ENCODE results near the gene DUOX1. TPM values are rescaled to one million over a fixed set of nuclear protein-coding genes. Genes with fewer than 3 reads are reported as not detected.

Gene DUOX1
- total RNA-seq, 1 experiment from 2014 or later, result not detected

DNA sequence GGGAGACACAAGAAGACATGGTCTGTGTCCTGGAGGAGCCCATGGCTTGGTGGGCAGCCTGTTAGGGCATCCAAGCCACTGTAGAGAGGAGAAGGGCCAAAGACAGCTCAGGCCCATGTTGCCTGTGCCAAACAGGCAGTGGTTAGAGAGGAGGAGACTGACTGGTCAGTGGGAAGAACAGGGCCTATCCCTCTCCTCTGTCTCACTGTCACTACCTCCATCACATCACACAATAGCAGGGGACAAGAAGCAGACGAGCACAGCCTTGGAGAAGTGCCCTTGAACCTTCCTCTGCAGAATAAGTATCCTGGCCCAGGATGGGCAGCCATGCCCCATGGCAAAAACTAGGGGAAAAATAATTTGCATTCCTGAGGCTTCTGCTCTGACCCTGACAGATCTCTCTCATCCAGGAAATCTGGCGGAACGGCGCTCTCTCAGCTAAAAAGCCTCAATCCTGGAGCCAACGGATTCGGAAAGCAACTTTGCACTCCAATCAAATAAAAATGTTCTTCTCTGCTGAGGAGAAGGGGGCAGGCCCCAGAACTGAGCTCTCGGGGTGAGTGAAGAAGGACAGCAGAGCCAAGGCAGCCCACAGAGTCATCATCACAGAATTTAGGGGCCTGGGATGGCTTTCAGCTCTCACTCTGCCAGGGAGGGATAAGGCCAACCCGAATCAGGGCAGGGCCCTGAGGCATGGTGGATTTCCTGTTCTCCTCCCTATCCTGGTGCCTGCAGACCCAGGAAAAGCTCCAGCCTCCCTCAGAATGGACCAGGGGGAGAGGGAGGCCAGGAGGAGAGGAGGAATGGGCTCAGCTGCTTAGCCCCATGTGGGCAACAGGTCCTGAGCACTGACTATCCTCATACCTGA is 56.3 kb downstream of the DUOX1 start:
- DNase-seq, result no peak

DNA sequence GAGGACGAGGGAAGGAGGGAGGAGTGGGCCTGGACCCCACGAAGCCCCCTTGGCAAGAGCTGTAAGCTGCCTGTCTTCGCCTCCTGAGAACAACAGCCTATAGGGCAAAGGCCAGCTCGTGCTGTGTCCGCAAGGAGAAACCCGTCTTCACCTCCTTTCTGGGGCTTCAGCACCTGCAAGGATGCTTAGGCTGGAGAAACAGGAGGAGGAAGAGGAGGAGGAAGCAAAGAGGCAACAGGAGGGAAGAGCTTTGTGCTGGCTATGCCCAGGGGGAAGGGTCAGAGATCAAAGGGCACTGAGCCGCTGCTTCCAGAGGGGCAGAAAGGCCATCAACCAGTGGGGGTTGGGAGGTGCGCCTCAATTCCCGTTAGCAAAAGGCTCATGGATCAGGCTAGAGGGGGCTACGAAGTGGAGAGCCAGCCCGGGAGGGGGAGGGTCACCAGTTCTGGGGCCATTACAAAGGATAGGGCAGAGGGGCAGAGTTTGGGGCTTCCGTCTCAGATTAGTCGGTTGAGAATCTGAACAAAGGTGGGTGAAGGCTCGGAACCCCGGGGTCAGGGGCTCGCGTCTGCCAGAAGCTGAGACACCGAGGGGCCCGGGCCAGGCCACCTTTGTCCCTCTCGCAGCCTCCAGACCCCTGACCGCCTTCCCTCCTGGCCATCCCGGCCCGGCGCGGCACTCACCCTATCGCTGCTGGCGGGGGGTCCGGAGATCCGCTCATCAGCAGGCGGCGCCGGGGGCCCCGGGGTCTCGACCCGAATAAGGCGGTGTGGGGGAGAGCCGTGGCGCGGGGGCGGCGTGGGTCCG is 57.2 kb downstream of the DUOX1 start:
- no peaks in the 10 kb centered on the region for H3K27me3 ChIP-seq
- peak overlapping the region; percentile 3; the same call in 1 of the 2 replicates for H3K27ac ChIP-seq
- H3K36me3 ChIP-seq, result no peaks in the 10 kb centered on the region
- peak in 1 of 2 experiments; percentile 34 for DNase-seq
- H3K4me1 ChIP-seq, result peaks cover 36% of the 10 kb centered on the region
- peak overlapping the region; percentile 75 for H3K4me3 ChIP-seq
- H3K9me3 ChIP-seq (replicated peaks), result no peaks in the 10 kb centered on the region

More for the DNA sequence above, 56.3 kb downstream of the DUOX1 start:
- Histone ChIP-seq H3K4me3 (peak overlapping the region; percentile 75), H3K27ac (no peak overlapping the region), H3K36me3 (no peaks in the 10 kb centered on the region), H3K4me1 (peaks cover 44% of the 10 kb centered on the region), H3K27me3 (no peaks in the 10 kb centered on the region), H3K9me3 (replicated peaks) (no peaks in the 10 kb centered on the region)

- no peak overlapping the region; the same call in 1 of the 2 replicates for H3K27ac ChIP-seq
- no peak for DNase-seq
Measured at GRCh38 chr15:45187578-45187893, 57.7 kb downstream of the DUOX1 start.

GRCh38 chr15:45187894-45188830 is 58.4 kb downstream of the DUOX1 start, which contains the start of gene SHF:
Gene SHF (minus strand): TSS chr15:45187966. CDS start chr15:45187951, 15 bp downstream.
- H3K27ac ChIP-seq, result peak within 1 kb of the TSS; percentile 3; the same call in 1 of the 2 replicates
- peaks cover 24% of the 10 kb centered on the region for H3K4me1 ChIP-seq
- H3K27me3 ChIP-seq, result no peaks in the 10 kb centered on the region
- H3K4me3 ChIP-seq, result peak within 1 kb of the TSS; percentile 75
- DNase-seq, result peak; percentile 82
- no peaks in the 10 kb centered on the region for H3K9me3 ChIP-seq (replicated peaks)
- H3K36me3 ChIP-seq, result no peaks in the 10 kb centered on the region

More at GRCh38 chr15:45187578-45187893, 57.7 kb downstream of the DUOX1 start:
- Histone ChIP-seq H3K4me3 (peak overlapping the region; percentile 75), H3K36me3 (no peaks in the 10 kb centered on the region), H3K9me3 (replicated peaks) (no peaks in the 10 kb centered on the region), H3K4me1 (peaks cover 30% of the 10 kb centered on the region), H3K27me3 (no peaks in the 10 kb centered on the region)

GRCh38 chr15:45197512-45197911 is 67.7 kb downstream of the DUOX1 start:
- Histone ChIP-seq H3K36me3 (no peaks in the 10 kb centered on the region), H3K4me3 (peak overlapping the region; percentile 65), H3K27me3 (no peaks in the 10 kb centered on the region), H3K27ac (no peak overlapping the region), H3K9me3 (replicated peaks) (no peaks in the 10 kb centered on the region), H3K4me1 (no peaks in the 10 kb centered on the region)
- peak in 1 of 2 experiments; percentile 20 for DNase-seq

- Histone ChIP-seq H3K4me1 (no peaks in the 10 kb centered on the region), H3K27me3 (no peaks in the 10 kb centered on the region), H3K9me3 (replicated peaks) (no peaks in the 10 kb centered on the region), H3K4me3 (peak overlapping the region; percentile 65), H3K36me3 (no peaks in the 10 kb centered on the region), H3K27ac (peak overlapping the region; percentile 83)
- peak; percentile 92 to 99 for DNase-seq
Measured at GRCh38 chr15:45198337-45199135, 68.7 kb downstream of the DUOX1 start.

GRCh38 chr15:45199136-45199810 is 69.5 kb downstream of the DUOX1 start:
- H3K27me3 ChIP-seq, result no peaks in the 10 kb centered on the region
- H3K36me3 ChIP-seq, result no peaks in the 10 kb centered on the region
- H3K27ac ChIP-seq, result peak overlapping the region; percentile 83
- H3K4me1 ChIP-seq, result peaks cover 3% of the 10 kb centered on the region
- no peaks in the 10 kb centered on the region for H3K9me3 ChIP-seq (replicated peaks)
- H3K4me3 ChIP-seq, result peak overlapping the region; percentile 65
- peak; percentile 28 to 56 for DNase-seq

- DNase-seq, result peak; percentile 93 to 98
- peaks cover 11% of the 10 kb centered on the region for H3K4me1 ChIP-seq
- H3K36me3 ChIP-seq, result no peaks in the 10 kb centered on the region
- no peaks in the 10 kb centered on the region for H3K27me3 ChIP-seq
- peak overlapping the region; percentile 83 for H3K27ac ChIP-seq
- H3K4me3 ChIP-seq, result peak overlapping the region; percentile 65
- no peaks in the 10 kb centered on the region for H3K9me3 ChIP-seq (replicated peaks)
Measured at GRCh38 chr15:45200001-45200798, 70.4 kb downstream of the DUOX1 start.

- H3K4me3 ChIP-seq, result peak overlapping the region; percentile 65
- H3K27ac ChIP-seq, result peak overlapping the region; percentile 83
- no peaks in the 10 kb centered on the region for H3K27me3 ChIP-seq
- H3K9me3 ChIP-seq (replicated peaks), result no peaks in the 10 kb centered on the region
- peak; percentile 89 to 93 for DNase-seq
- H3K4me1 ChIP-seq, result peaks cover 11% of the 10 kb centered on the region
- H3K36me3 ChIP-seq, result no peaks in the 10 kb centered on the region
Measured at GRCh38 chr15:45200799-45201556, 71.2 kb downstream of the DUOX1 start.

DNA sequence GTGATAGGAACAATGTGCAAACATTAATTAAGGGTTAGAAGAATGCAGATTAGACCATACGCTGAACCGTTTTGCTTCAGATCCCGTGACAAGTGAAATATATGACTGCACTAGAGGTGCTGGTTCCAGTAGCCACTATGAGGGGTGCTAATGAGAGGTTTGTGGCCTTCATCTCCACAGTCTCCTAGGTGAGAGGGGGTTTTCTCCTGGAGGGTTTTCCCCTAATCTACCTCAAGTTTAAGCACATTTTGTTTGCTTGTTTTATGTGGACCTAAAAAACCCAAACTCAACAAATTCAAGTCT is 71.7 kb downstream of the DUOX1 start:
- no peaks in the 10 kb centered on the region for H3K27me3 ChIP-seq
- H3K4me3 ChIP-seq, result peak overlapping the region; percentile 65
- H3K27ac ChIP-seq, result no peak overlapping the region
- DNase-seq, result no peak
- H3K4me1 ChIP-seq, result peaks cover 11% of the 10 kb centered on the region
- no peaks in the 10 kb centered on the region for H3K9me3 ChIP-seq (replicated peaks)
- no peaks in the 10 kb centered on the region for H3K36me3 ChIP-seq

GRCh38 chr15:45201869-45202268 is 72.1 kb downstream of the DUOX1 start:
- no peaks in the 10 kb centered on the region for H3K9me3 ChIP-seq (replicated peaks)
- H3K4me3 ChIP-seq, result no peak overlapping the region
- H3K4me1 ChIP-seq, result peaks cover 11% of the 10 kb centered on the region
- no peak overlapping the region for H3K27ac ChIP-seq
- H3K27me3 ChIP-seq, result no peaks in the 10 kb centered on the region
- no peak for DNase-seq
- no peaks in the 10 kb centered on the region for H3K36me3 ChIP-seq

GRCh38 chr15:45203182-45203581 is 73.4 kb downstream of the DUOX1 start:
- Histone ChIP-seq H3K4me3 (no peak overlapping the region), H3K36me3 (no peaks in the 10 kb centered on the region), H3K4me1 (peaks cover 11% of the 10 kb centered on the region), H3K9me3 (replicated peaks) (no peaks in the 10 kb centered on the region), H3K27ac (no peak overlapping the region), H3K27me3 (no peaks in the 10 kb centered on the region)
- no peak for DNase-seq

Data from SJCRH30 (cell line).